ENCODE data around the gene PRDM16. TPM values are rescaled to one million over a fixed set of nuclear protein-coding genes. Genes with fewer than 3 reads are reported as not detected.

The PRDM16 gene
- total RNA-seq, 4 donors from 2014 or later, result 0.19 to 1.6 (median 0.36) TPM

GRCh38 chr1:3460672-3461131 lies 391.7 kb downstream of the PRDM16 start:
- H3K36me3 ChIP-seq, result no peaks in the 10 kb centered on the region
- TF ChIP-seq POLR2A (IDR thresholded peaks at IDR 0.05) (no peak), EP300 (IDR thresholded peaks at IDR 0.05) (no peak), CTCF (IDR thresholded peaks at IDR 0.05) (no peak), POLR2AphosphoS5 (IDR thresholded peaks at IDR 0.05) (no peak)
- no peak for DNase-seq (ENCODE audit: low spot score in 2 of 2)
- no peaks in the 10 kb centered on the region for H3K9me3 ChIP-seq
- peak overlapping the region; percentile 46 for H3K27ac ChIP-seq
- WGBS, result 59% methylated on average over 13 of the region's 14 CpGs
- no peak overlapping the region for H3K4me3 ChIP-seq
- peaks cover 76% of the 10 kb centered on the region for H3K4me1 ChIP-seq
- H3K27me3 ChIP-seq, result no peaks in the 10 kb centered on the region

- no peak overlapping the region for H3K4me3 ChIP-seq
- H3K9me3 ChIP-seq, result no peaks in the 10 kb centered on the region
- no peaks in the 10 kb centered on the region for H3K36me3 ChIP-seq
- WGBS, result 94% methylated on average over 8 of the region's 30 CpGs
- no peak overlapping the region for H3K27ac ChIP-seq
- DNase-seq (ENCODE audit: low spot score in 2 of 2), result no peak
- TF ChIP-seq CTCF (IDR thresholded peaks at IDR 0.05), result no peak
- no peak for TF ChIP-seq EP300 (IDR thresholded peaks at IDR 0.05)
- TF ChIP-seq POLR2A (IDR thresholded peaks at IDR 0.05), result no peak
- no peaks in the 10 kb centered on the region for H3K27me3 ChIP-seq
- H3K4me1 ChIP-seq, result peaks cover 74% of the 10 kb centered on the region
Observed at GRCh38 chr1:3461238-3461933, 392.4 kb downstream of the PRDM16 start.

GRCh38 chr1:3461934-3462275 lies 392.9 kb downstream of the PRDM16 start:
- Histone ChIP-seq H3K9me3 (no peaks in the 10 kb centered on the region), H3K36me3 (no peaks in the 10 kb centered on the region), H3K27me3 (no peaks in the 10 kb centered on the region), H3K27ac (no peak overlapping the region), H3K4me1 (peaks cover 76% of the 10 kb centered on the region), H3K4me3 (no peak overlapping the region)
- WGBS, result 90% methylated on average over 12 of the region's 13 CpGs
- no peak for TF ChIP-seq POLR2A (IDR thresholded peaks at IDR 0.05)
- TF ChIP-seq CTCF (IDR thresholded peaks at IDR 0.05), result no peak
- no peak for TF ChIP-seq POLR2AphosphoS5 (IDR thresholded peaks at IDR 0.05)
- no peak for TF ChIP-seq EP300 (IDR thresholded peaks at IDR 0.05)
- DNase-seq (ENCODE audit: low spot score in 2 of 2), result no peak

- TF ChIP-seq POLR2A (IDR thresholded peaks at IDR 0.05), result no peak
- no peak for TF ChIP-seq EP300 (IDR thresholded peaks at IDR 0.05)
- TF ChIP-seq POLR2AphosphoS5 (IDR thresholded peaks at IDR 0.05), result no peak
- no peak for TF ChIP-seq CTCF (IDR thresholded peaks at IDR 0.05)
- DNase-seq (ENCODE audit: low spot score in 2 of 2), result no peak
- H3K9me3 ChIP-seq, result no peaks in the 10 kb centered on the region
- peaks cover 76% of the 10 kb centered on the region for H3K4me1 ChIP-seq
- H3K36me3 ChIP-seq, result no peaks in the 10 kb centered on the region
- no peak overlapping the region for H3K27ac ChIP-seq
- no peaks in the 10 kb centered on the region for H3K27me3 ChIP-seq
- H3K4me3 ChIP-seq, result no peak overlapping the region
- 86% methylated on average over 10 of the region's 16 CpGs for WGBS
Observed at GRCh38 chr1:3462356-3463012, 393.5 kb downstream of the PRDM16 start.

DNA sequence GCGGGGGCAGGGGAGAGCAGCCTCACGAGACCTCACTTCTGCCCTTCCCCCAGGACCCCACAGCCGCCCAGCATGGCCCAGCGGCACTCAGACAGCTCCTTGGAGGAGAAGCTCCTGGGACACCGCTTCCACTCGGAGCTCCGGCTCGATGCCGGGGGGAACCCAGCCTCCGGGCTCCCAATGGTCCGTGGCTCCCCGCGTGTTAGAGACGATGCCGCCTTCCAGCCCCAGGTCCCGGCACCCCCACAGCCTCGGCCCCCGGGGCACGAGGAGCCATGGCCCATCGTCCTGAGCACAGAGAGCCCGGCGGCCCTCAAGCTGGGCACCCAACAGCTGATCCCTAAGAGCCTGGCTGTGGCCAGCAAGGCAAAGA lies 394.0 kb downstream of the PRDM16 start:
- WGBS, result 80% methylated on average over 3 of the region's 22 CpGs

More for the DNA sequence above, 394.0 kb downstream of the PRDM16 start:
- Histone ChIP-seq H3K36me3 (no peaks in the 10 kb centered on the region), H3K9me3 (no peaks in the 10 kb centered on the region), H3K27ac (no peak overlapping the region), H3K4me3 (no peak overlapping the region), H3K27me3 (no peaks in the 10 kb centered on the region), H3K4me1 (peaks cover 76% of the 10 kb centered on the region)
- no peak for DNase-seq (ENCODE audit: low spot score in 2 of 2)
- no peak for TF ChIP-seq EP300 (IDR thresholded peaks at IDR 0.05)
- no peak for TF ChIP-seq CTCF (IDR thresholded peaks at IDR 0.05)
